Activated CD4-positive, alpha-beta T cell treated with anti-CD3 and anti-CD28 coated beads, Interleukin-2, amount 50 U/mL, for 1 hour (primary cell): ENCODE measurements around the gene GRHL1.
"Not testable (repeated sequence)": the region's sequence is repeated elsewhere in the genome, so short reads cannot be mapped to it uniquely, and the experiment has no call there.

Experiments used
- DNase-seq: peaks from one replicate; pipeline ENCODE4 v3.0.0-alpha.2; 2020

Gene GRHL1

DNA sequence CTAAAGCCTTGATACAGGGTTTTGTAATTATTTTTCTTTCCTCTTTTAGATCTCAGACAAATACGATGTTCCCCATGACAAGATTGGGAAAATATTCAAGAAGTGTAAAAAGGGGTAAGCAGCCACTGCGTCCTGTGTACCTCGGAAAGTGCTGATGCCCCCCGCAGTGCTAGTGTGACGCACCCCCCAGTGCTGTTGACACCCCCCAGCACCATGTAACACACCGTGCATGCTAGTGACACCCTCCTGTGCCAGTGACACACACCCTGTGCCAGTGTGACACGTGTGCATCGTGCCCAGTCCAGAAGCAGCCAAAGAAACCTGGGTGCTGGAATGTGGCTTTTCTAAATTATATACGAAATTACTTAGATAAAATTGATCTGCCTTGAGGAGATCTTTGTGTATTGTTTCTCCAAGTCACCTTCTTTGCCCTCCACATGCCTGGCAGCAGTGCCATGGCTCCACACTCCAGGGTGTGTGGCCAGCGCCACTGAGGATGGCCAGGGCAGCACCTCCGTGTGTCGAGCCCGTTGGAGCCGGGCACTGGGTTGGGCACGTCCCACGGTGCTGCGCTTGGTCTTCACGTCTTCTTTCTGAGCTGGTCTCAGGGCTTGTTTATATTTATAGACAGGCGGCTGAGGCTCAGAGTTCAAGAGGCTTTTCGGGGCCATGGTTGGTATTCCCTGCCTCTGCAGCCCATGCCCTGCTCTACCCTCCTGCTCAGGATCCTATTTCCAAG is 47.6 kb downstream of the GRHL1 start:
- no peak for DNase-seq

DNA sequence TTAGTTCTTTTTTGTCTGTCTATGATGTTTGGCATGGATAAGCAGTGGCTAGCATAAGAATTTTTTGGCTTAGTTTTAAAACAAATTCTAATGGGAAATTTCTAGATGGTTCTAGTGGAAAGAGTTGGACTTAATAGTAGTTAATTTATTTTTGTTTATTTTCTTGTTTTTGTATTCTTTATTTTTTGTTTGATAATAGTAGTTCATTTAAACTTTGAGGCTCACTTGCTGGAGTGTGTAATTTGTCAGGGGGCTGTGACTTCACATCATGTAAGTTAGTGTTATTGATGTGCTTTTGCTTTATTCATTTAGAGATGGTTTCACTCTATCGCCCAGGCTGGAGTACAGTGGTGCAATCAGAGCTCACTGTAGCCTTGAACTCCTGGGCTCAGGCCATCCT is 48.2 kb downstream of the GRHL1 start:
- no peak for DNase-seq

DNA sequence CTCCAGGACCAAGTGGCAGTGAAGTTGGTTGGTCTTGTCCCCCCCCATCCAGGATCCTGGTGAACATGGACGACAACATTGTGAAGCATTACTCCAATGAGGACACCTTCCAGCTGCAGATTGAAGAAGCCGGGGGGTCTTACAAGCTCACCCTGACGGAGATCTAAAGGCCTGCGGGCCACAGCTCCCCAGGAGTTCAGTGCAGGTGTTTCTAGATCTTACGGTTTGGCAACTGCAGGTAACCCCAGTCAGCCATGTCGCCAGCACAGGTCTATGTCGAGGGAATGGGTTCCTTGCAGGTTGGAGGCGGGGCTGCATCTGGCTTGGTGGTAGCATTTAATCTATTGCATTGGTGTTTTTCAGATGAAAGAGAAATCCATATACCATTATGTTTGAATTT is 49.0 kb downstream of the GRHL1 start:
- no peak for DNase-seq

DNA sequence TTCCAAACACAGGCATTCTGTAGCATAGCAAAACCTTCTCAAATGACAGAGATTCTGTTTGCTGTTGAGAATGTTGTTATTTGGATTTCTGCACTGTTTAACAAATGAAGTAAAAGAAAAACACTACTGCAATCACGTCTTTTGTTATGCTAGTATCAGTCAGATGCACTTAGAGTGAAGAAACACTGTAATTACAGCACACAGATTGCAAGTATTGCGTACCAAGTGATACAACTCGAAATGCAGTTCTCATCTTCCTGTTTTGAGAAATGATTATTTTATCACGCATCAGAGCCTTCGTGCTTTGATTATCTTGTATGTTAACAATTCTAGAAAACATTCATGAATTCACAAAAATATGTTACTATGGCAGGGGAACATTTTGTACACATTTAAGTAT is 50.1 kb downstream of the GRHL1 start:
- no peak for DNase-seq

- DNase-seq: no peak
Observed at GRCh38 chr2:10002109-10002508, 50.6 kb downstream of the GRHL1 start.

DNA sequence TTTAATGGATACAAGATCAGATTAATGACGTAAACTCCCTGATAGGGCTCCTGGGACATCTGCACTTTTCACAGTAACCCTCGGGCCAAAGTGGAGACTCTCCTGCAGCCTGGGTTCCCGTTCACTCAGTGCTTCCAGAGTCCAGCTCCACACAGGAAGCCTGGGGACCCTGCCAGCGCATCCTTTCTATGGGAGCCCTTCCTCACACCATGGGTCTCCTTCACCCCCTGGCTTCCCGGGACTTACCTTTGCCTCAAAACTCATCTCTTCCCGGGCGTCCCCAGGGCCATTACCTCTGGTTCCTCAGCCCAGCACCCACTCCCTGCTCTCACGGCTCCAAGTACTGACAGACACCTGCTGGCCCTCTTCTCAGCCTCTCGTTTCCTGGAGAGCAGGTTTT is 51.2 kb downstream of the GRHL1 start:
- DNase-seq: no peak

- no peak for DNase-seq
Observed at GRCh38 chr2:10003206-10004125, 52.0 kb downstream of the GRHL1 start.

DNA sequence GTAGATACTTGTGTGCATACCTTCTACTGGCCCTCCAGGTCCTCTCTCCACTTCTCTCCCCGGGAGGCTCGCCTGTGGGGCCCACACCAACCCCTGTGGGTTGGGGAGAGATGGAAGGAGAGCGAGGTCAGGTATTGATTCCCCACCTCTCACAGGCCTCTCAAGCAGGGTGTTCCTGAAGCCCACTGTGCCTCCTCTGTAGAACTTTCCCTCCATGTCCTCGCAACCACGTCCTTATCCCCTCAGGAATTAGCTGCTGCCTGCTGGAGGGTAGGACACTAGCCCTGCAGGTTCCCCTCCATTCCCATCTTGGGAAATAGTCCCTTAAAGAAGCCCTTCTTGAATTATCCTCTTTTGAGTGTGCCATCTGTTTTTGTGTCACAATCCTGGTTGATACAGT is 52.9 kb downstream of the GRHL1 start:
- no peak for DNase-seq

GRCh38 chr2:10004836-10005235 is 53.3 kb downstream of the GRHL1 start:
- no peak for DNase-seq

GRCh38 chr2:10005461-10006235 is 54.2 kb downstream of the GRHL1 start:
- no peak for DNase-seq

- no peak for DNase-seq
Observed at GRCh38 chr2:10006236-10007161, 55.0 kb downstream of the GRHL1 start.

GRCh38 chr2:10007435-10007834 is 55.9 kb downstream of the GRHL1 start:
- no peak for DNase-seq

DNA sequence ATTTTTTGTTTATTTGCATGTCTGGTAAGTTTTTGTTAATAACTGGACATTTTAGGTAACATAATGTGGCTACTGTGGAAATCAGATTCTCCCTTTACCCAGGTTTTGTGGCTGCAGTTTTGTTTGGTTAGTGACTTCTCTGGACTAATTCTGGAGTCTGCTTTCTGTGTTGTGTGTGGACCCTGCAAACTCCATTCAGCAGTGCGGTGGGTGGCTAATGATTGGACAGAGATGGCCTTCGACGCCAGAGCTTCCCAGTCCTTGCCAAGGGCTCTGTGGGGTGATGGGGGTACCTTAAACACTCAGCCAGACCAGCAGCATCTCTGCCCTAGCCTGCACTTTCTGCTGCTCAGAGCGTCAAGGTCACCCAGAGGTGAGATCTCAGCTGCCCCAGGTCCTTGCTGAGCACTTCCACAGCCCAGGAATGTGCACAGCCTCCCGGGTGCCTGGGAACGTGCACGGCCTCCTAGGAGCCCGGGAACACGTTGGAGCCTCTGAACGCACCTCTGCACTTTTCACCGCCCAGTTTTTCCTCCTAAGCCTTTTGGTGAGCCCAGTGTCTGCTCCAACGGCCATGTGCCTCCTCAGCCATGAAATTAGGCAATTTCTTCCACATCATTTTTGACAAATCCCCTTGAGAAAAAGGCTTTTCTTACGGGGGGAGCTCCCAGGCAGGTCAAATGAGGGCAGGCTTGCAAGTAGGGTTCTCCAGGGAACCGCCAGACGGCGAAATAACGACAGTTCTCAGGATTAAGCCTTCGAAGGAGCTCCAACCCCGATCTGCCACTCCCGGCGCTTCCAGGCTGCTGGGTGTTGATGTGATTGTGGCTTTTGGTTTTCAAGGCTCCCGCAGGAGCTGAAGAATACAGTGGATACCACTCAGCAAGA is 56.7 kb downstream of the GRHL1 start:
- DNase-seq: no peak

- no peak for DNase-seq
Observed at GRCh38 chr2:10008809-10009176, 57.3 kb downstream of the GRHL1 start.

DNA sequence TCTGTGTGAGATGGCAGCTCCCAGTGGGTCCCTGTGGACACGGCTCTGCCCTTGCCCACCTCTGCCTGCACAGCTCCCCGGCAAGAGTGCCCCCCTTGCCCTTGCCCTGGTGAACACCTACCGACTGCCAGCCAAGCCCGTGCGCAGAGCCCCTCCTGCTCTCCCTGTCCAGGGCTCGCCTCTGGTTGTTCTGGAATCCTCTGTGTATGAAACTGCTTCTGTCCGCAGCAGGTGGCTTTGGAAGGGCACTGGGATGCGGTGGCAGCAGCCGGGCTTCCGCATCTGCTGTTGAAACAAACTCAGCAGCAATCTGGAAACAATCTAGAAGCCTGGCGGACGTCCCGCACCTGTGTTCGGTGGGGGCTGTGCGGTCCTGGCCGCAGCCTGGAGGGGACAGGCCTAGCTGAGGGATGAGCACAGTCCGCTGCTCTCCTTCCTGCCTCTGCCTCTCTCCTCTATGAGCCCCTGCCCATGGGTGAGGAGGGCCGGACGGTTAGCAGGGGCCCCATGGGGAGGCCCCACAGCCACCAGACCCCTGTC is 57.8 kb downstream of the GRHL1 start:
- DNase-seq: no peak

GRCh38 chr2:10009811-10010781 is 58.6 kb downstream of the GRHL1 start:
- DNase-seq: no peak

- DNase-seq: not testable (repeated sequence)
Observed at GRCh38 chr2:10010861-10011605, 59.5 kb downstream of the GRHL1 start.

DNA sequence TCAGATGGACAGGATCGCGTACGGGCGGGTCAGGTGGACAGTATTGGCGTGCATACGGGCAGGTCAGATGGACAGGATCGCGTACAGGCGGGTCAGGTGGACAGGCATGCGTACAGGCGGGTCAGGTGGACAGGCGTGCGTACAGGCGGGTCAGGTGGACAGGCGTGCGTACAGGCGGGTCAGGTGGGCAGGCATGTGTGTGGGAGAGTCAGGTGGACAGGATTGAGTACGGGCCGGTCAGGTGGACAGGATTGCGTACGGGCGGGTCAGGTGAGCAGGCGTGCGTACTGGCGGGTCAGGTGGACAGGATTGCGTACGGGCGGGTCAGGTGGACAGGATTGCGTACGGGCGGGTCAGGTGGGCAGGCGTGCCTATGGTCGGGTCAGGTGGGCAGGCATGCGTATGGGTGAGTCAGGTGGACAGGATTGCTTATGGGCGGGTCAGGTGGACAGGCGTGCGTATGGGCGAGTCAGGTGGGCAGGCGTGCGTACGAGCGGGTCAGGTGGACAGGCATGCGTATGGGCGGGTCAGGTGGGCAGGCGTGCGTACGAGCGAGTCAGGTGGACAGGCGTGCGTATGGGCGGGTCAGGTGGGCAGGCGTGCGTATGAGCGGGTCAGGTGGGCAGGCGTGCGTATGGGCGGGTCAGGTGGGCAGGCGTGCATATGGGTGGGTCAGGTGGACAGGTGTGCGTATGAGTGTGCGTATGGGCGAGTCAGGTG is 60.3 kb downstream of the GRHL1 start:
- DNase-seq: not testable (repeated sequence)
